Stimulated activated naive CD8-positive, alpha-beta T cell treated with anti-CD3 and anti-CD28 coated beads, Interleukin-15, Interleukin-2, amounts not matched to agents 100 U/mL and 50 U/mL, for 24 hours (primary cell): ENCODE results near the gene PUS3.
"Not testable (repeated sequence)": the region's sequence is repeated elsewhere in the genome, so short reads cannot be mapped to it uniquely, and the experiment has no call there.

Source experiments
- ATAC-seq: fragments of 150-1000 bp; cut with Tn5 transposase; one replicate; pipeline ENCODE4 v1.10.0; 2021
- DNase-seq: peaks from one replicate; pipeline ENCODE4 v3.0.0; 2021

Gene PUS3

GRCh38 chr11:125918140-125918840 is 15.3 kb upstream of the PUS3 start:
- ATAC-seq (no peak), DNase-seq (no peak)

GRCh38 chr11:125916683-125917347 is 13.8 kb upstream of the PUS3 start:
- DNase-seq (no peak), ATAC-seq (no peak)

- not testable (repeated sequence) for ATAC-seq, DNase-seq
These were observed 11.6 kb upstream of the PUS3 start for GRCh38 chr11:125914601-125915000.

- ATAC-seq, result no peak
- no peak for DNase-seq
These were observed 7.3 kb upstream of the PUS3 start for GRCh38 chr11:125910226-125910849.

GRCh38 chr11:125904678-125905077 is 1.7 kb upstream of the PUS3 start:
- DNase-seq (no peak), ATAC-seq (no peak)

- peak; percentile 41 for DNase-seq
- peak; percentile 48 for ATAC-seq
These were observed 979 bp upstream of the PUS3 start, which contains the start of gene DDX25 for GRCh38 chr11:125903711-125904659. Gene DDX25, plus strand, starts transcription at chr11:125904508. Its CDS starts 10 bp downstream, at chr11:125904518.

- DNase-seq, result no peak
- ATAC-seq, result no peak
These were observed 604 bp downstream of the PUS3 start for GRCh38 chr11:125902277-125902926.

- DNase-seq, result no peak
- no peak for ATAC-seq
These were observed 1.1 kb downstream of the PUS3 start for GRCh38 chr11:125901872-125902271.

- ATAC-seq, result no peak
- DNase-seq, result no peak
These were observed 10.0 kb downstream of the PUS3 start for GRCh38 chr11:125892994-125893393.

GRCh38 chr11:125892071-125892470 is 10.9 kb downstream of the PUS3 start:
- DNase-seq (no peak), ATAC-seq (no peak)

GRCh38 chr11:125890447-125891100 is 12.4 kb downstream of the PUS3 start:
- ATAC-seq, result no peak
- no peak for DNase-seq

- ATAC-seq, result peak; percentile 95
- peak; percentile 98 for DNase-seq
These were observed 15.4 kb downstream of the PUS3 start, which contains the start of gene HYLS1 for GRCh38 chr11:125887373-125888324. Gene HYLS1, plus strand, starts transcription at chr11:125887668. Its CDS starts 11,701 bp downstream, at chr11:125899369.

GRCh38 chr11:125886997-125887372 is 16.0 kb downstream of the PUS3 start:
- peak; percentile 10 for ATAC-seq

GRCh38 chr11:125883375-125883774 is 19.6 kb downstream of the PUS3 start:
- DNase-seq, result no peak
- no peak for ATAC-seq

More at GRCh38 chr11:125886997-125887372, 16.0 kb downstream of the PUS3 start:
- peak; percentile 48 for DNase-seq

- DNase-seq (no peak), ATAC-seq (no peak)
These were observed 21.7 kb downstream of the PUS3 start for GRCh38 chr11:125881291-125881690.

GRCh38 chr11:125874556-125875124 is 28.4 kb downstream of the PUS3 start:
- ATAC-seq, result peak; percentile 76
- DNase-seq, result peak; percentile 59

GRCh38 chr11:125873881-125874555 is 29.0 kb downstream of the PUS3 start:
- ATAC-seq (no peak), DNase-seq (no peak)

GRCh38 chr11:125872138-125872491 is 30.9 kb downstream of the PUS3 start:
- ATAC-seq (no peak), DNase-seq (no peak)
